Spleen (tissue), 11 donors: ENCODE data around the gene SDK1. TPM values are rescaled to one million over a fixed set of nuclear protein-coding genes. Genes with fewer than 3 reads are reported as not detected.
"Not testable (repeated sequence)": the region's sequence is repeated elsewhere in the genome, so short reads cannot be mapped to it uniquely, and the experiment has no call there.

Source experiments
- DNase-seq: peaks from one replicate; pipeline ENCODE4 v3.0.0-alpha.2; 2020
- H3K27ac ChIP-seq, 8 donors: fragments of 200-600 bp; sonication (generic) in 7 of 8; 1 replicate in 4 of 8; 2 replicates in 4 of 8; pipeline versions ENCODE4 v1.5.0 to v1.8.0; 2016 to 2021; ENCODE audit warnings: inconsistent platforms in 4 of 8, mild to moderate bottlenecking in 4 of 8, moderate library complexity in 1 of 8
- H3K27me3 ChIP-seq, 7 donors: fragments of 200-600 bp; sonication (generic) in 6 of 7; replicated peaks in 1 of 7; 1 replicate in 4 of 7; 2 replicates in 3 of 7; pipeline versions ENCODE4 v1.5.0 to v1.8.0; 2016 to 2021; ENCODE audit warnings: inconsistent platforms in 3 of 7, mild to moderate bottlenecking in 1 of 7
- H3K36me3 ChIP-seq, 6 donors: fragments of 200-600 bp; sonication (generic) in 5 of 6; 1 replicate in 4 of 6; 2 replicates in 2 of 6; pipeline versions ENCODE4 v1.5.0 to v1.8.0; 2016 to 2021; ENCODE audit warnings: inconsistent platforms in 2 of 6
- H3K4me1 ChIP-seq, 6 donors: fragments of 200-600 bp; sonication (generic) in 5 of 6; 1 replicate in 3 of 6; 2 replicates in 3 of 6; pipeline versions ENCODE4 v1.5.0 to v1.8.0; 2016 to 2021; ENCODE audit warnings: inconsistent platforms in 3 of 6
- H3K4me3 ChIP-seq, 8 donors: fragments of 200-600 bp; sonication (generic) in 7 of 8; 1 replicate in 4 of 8; 2 replicates in 4 of 8; pipeline versions ENCODE4 v1.5.0 to v1.8.0; 2016 to 2021; ENCODE audit warnings: inconsistent platforms in 4 of 8, mild to moderate bottlenecking in 4 of 8, moderate library complexity in 2 of 8
- H3K9me3 ChIP-seq, 8 donors: fragments of 200-600 bp; sonication (generic) in 7 of 8; 1 replicate in 4 of 8; 2 replicates in 4 of 8; pipeline versions ENCODE4 v1.5.0 to v1.8.0; 2016 to 2021; ENCODE audit warnings: inconsistent platforms in 4 of 8
- CTCF ChIP-seq, 11 experiments: fragments of 200-600 bp in 7 of 11; fragments of 450-650 bp in 4 of 11; sonication (generic) in 4 of 11; IDR thresholded peaks in 8 of 11; conservative IDR thresholded peaks in 3 of 11; 1 replicate in 7 of 11; 2 replicates in 4 of 11; pipeline versions ENCODE4 v1.4.0 to v1.8.0; 2016 to 2021; ENCODE audit warnings: antibody characterized with exemption in 11 of 11, inconsistent platforms in 4 of 11, mild to moderate bottlenecking in 1 of 11
- POLR2A ChIP-seq, 3 donors: fragments of 450-650 bp; IDR thresholded peaks; one replicate each; pipeline ENCODE4 v1.5.1; 2017; ENCODE audit warnings: antibody characterized with exemption in 3 of 3, mild to moderate bottlenecking in 1 of 3
- POLR2AphosphoS5 ChIP-seq, 3 donors: sonication (generic); formaldehyde crosslinking; IDR thresholded peaks; one replicate each; pipeline ENCODE4 v1.5.1; 2017; ENCODE audit warnings: antibody characterized with exemption in 3 of 3
- WGBS, 5 donors: extraction: QIAGEN DNeasy Blood & Tissue Kit in 3 of 5; methylation state at CpG; one replicate each; pipeline versions ENCODE4 v1.1.5 to v1.1.7; 2013 to 2018; 5-methylcytosine and 5-hydroxymethylcytosine counted together
- intact Hi-C: fragments of 100-400 bp; cut with DNase I; formaldehyde crosslinking; loops from one replicate; pipeline ENCODE4 v1.15.0; 2023; ENCODE audit warnings: low total_unique reads
- polyA plus RNA-seq, 3 donors: library from polyadenylated mRNA; stranded (reverse); fragments of 200-250 nt; gene quantifications; one replicate each; pipeline ENCODE4 v1.2.1, GENCODE V29; 2013
- total RNA-seq, 7 donors: library from RNA; depleted of rRNA in 3 of 7; stranded (reverse); fragments of >200 nt in 3 of 7; fragmentation: NEBNext Ultra II Directional in 4 of 7; extraction: Animal tissue kit (Norgen Biotek cat#: 25700) in 4 of 7; gene quantifications; one replicate each; pipeline versions ENCODE4 v1.1.0 to v1.2.1, GENCODE V29; 2016 to 2021
- donor health status: healthy with polysubstance abuse.
- donor health status: DM: no; HTN: no; CAD: no; lungs with moderate emphysema.
- donor health status: DM: no; HTN: no; CAD: no.
- donor health status: Bipolar disorder and iron deficiency.
- donor health status: healthy.
- donor health status: DM: no; HTN: no; CAD: no.
- donor health status: DM: yes; HTN: yes; CAD: no.

SDK1 gene
- total and polyA plus RNA-seq, 10 donors: 3.2 to 54.1 (median 35.1) TPM

- Histone ChIP-seq H3K4me1 (no peaks in the 10 kb centered on the region), H3K4me3 (no peak overlapping the region), H3K27ac (no peak overlapping the region), H3K9me3 (peaks cover 0 to 15% (median 0%) of the 10 kb centered on the region in 8 donors), H3K27me3 (peaks cover 0 to 9% (median 0%) of the 10 kb centered on the region in 7 donors), H3K36me3 (peaks cover 0 to 5% (median 0%) of the 10 kb centered on the region in 6 donors)
- intact Hi-C loops: no loop called here
- TF ChIP-seq CTCF (IDR thresholded peaks at IDR 0.05 in 8 of 11, conservative IDR thresholded peaks at IDR 0.05 in 3 of 11): no peak
- TF ChIP-seq POLR2A (IDR thresholded peaks at IDR 0.05): no peak
- no peak for TF ChIP-seq POLR2AphosphoS5 (IDR thresholded peaks at IDR 0.05)
- DNase-seq: peak; percentile 63
- 72 to 81% (median 79%) methylated on average over 9 to 19 of the region's 19 CpGs for WGBS, 5 donors
Measured at GRCh38 chr7:4260867-4261600, 960.0 kb downstream of the SDK1 start.

GRCh38 chr7:4261601-4261960 is 960.5 kb downstream of the SDK1 start:
- 83 to 93% (median 88%) methylated on average over 11 of the region's 11 CpGs for WGBS, 5 donors
- H3K27ac ChIP-seq: no peak overlapping the region
- peaks cover 0 to 6% (median 0%) of the 10 kb centered on the region in 6 donors for H3K36me3 ChIP-seq
- no peaks in the 10 kb centered on the region for H3K4me1 ChIP-seq
- H3K27me3 ChIP-seq: peaks cover 0 to 11% (median 0%) of the 10 kb centered on the region in 7 donors
- TF ChIP-seq CTCF (IDR thresholded peaks at IDR 0.05 in 8 of 11, conservative IDR thresholded peaks at IDR 0.05 in 3 of 11) (no peak), POLR2AphosphoS5 (IDR thresholded peaks at IDR 0.05) (no peak), POLR2A (IDR thresholded peaks at IDR 0.05) (no peak)
- intact Hi-C loops: no loop called here
- H3K9me3 ChIP-seq: peaks cover 0 to 15% (median 0%) of the 10 kb centered on the region in 8 donors
- peak; percentile 38 for DNase-seq
- no peak overlapping the region for H3K4me3 ChIP-seq

GRCh38 chr7:4264206-4264605 is 963.2 kb downstream of the SDK1 start:
- H3K27ac ChIP-seq, intact Hi-C loops, H3K4me3 ChIP-seq, H3K36me3 ChIP-seq, H3K9me3 ChIP-seq, H3K4me1 ChIP-seq: not testable (repeated sequence)
- H3K27me3 ChIP-seq: peaks cover 0 to 11% (median 0%) of the 10 kb centered on the region in 7 donors
- 91 to 97% (median 95%) methylated on average over 22 to 25 of the region's 25 CpGs for WGBS, 5 donors
- peak; percentile 37 for DNase-seq

- H3K27me3 ChIP-seq: peaks cover 0 to 11% (median 0%) of the 10 kb centered on the region in 7 donors
- H3K27ac ChIP-seq: no peak overlapping the region
- 29 to 54% (median 36%) methylated on average over 16 to 43 of the region's 43 CpGs for WGBS, 5 donors
- intact Hi-C loops: no loop called here
- H3K4me1 ChIP-seq: no peaks in the 10 kb centered on the region
- H3K4me3 ChIP-seq: no peak overlapping the region
- peaks cover 0 to 9% (median 0%) of the 10 kb centered on the region in 6 donors for H3K36me3 ChIP-seq
- DNase-seq: peak; percentile 75
- H3K9me3 ChIP-seq: peaks cover 0 to 7% (median 0%) of the 10 kb centered on the region in 8 donors
- TF ChIP-seq POLR2AphosphoS5 (IDR thresholded peaks at IDR 0.05): no peak
- no peak for TF ChIP-seq CTCF (IDR thresholded peaks at IDR 0.05 in 8 of 11, conservative IDR thresholded peaks at IDR 0.05 in 3 of 11)
- no peak for TF ChIP-seq POLR2A (IDR thresholded peaks at IDR 0.05)
Measured at GRCh38 chr7:4265066-4265465, 964.0 kb downstream of the SDK1 start.
